MCF 10A (cell line): ENCODE measurements around the gene PPP1R1C. TPM values are rescaled to one million over a fixed set of nuclear protein-coding genes. Genes with fewer than 3 reads are reported as not detected.

Experiments
- BruUV-seq: library from RNA; stranded (reverse); fragments of 400-500 nt; replicated peaks from 2 replicates; lab custom pipeline; 2021; lab: Mats Ljungman, UMichigan
- CTCF ChIA-PET: fragments of 300-600 bp; sonication (Branson Sonifier 250); formaldehyde crosslinking; extraction: SDS; loops from one replicate; lab custom pipeline; 2021; ENCODE audit warnings: antibody characterized with exemption, inconsistent platforms; lab: Yijun Ruan, JAX
- POLR2A ChIA-PET: fragments of 300-600, 350-650 bp; sonication (Branson Sonifier 250); formaldehyde crosslinking; extraction: SDS; loops from one replicate; lab custom pipeline; 2020; ENCODE audit warnings: antibody characterized with exemption, inconsistent platforms; lab: Yijun Ruan, JAX
- DNase-seq: peaks from one replicate; pipeline ENCODE4 v3.0.0-alpha.2; 2018; ENCODE audit not compliant: unreplicated experiment
- H3K27ac Mint-ChIP-seq: one replicate; pipeline ENCODE4 v1.8.0; 2022; ENCODE audit warnings: mild to moderate bottlenecking, low read depth, mixed read lengths; ENCODE audit not compliant: unreplicated experiment
- H3K27me3 Mint-ChIP-seq: one replicate; pipeline ENCODE4 v1.8.0; 2022; ENCODE audit warnings: mixed read lengths; ENCODE audit not compliant: insufficient read depth, unreplicated experiment
- H3K36me3 Mint-ChIP-seq: one replicate; pipeline ENCODE4 v1.8.0; 2022; ENCODE audit warnings: mild to moderate bottlenecking, moderate library complexity, mixed read lengths; ENCODE audit not compliant: insufficient read depth, unreplicated experiment
- H3K4me1 Mint-ChIP-seq: one replicate; pipeline ENCODE4 v1.8.0; 2022; ENCODE audit warnings: mixed read lengths; ENCODE audit not compliant: insufficient read depth, unreplicated experiment
- H3K4me3 Mint-ChIP-seq: one replicate; pipeline ENCODE4 v1.8.0; 2022; ENCODE audit warnings: mild to moderate bottlenecking, moderate library complexity, mixed read lengths; ENCODE audit not compliant: unreplicated experiment
- H3K9me3 Mint-ChIP-seq: one replicate; pipeline ENCODE4 v1.8.0; 2022; ENCODE audit warnings: mixed read lengths; ENCODE audit not compliant: unreplicated experiment
- CTCF ChIP-seq: fragments of 200-600 bp; IDR thresholded peaks from one replicate; pipeline ENCODE4 v1.8.0; 2022; ENCODE audit warnings: antibody characterized with exemption, mild to moderate bottlenecking; ENCODE audit not compliant: unreplicated experiment
- intact Hi-C: fragments of 100-400 bp; cut with micrococcal nuclease; formaldehyde crosslinking; loops from 2 replicates; pipeline ENCODE4 v1.14.1; 2022
- total RNA-seq: library from RNA; stranded (reverse); gene quantifications from 2 replicates; pipeline ENCODE4 v1.2.3, GENCODE V29; 2022

PPP1R1C gene
- total RNA-seq, 1 experiment from 2014 or later = not detected

- BruUV-seq = no TSS peak
- DNase-seq = no peak
- ChIA-PET CTCF (no interaction called here), POLR2A (no interaction called here)
- intact Hi-C loops = no loop called here
- Mint-ChIP-seq H3K36me3 (no peaks in the 10 kb centered on the region), H3K4me3 (no peak overlapping the region), H3K27me3 (no peaks in the 10 kb centered on the region), H3K27ac (no peak overlapping the region), H3K4me1 (peaks cover 16% of the 10 kb centered on the region), H3K9me3 (peaks cover 7% of the 10 kb centered on the region)
- TF ChIP-seq CTCF = no peak
These were observed 41.3 kb upstream of the PPP1R1C start for GRCh38 chr2:181944164-181944913.

DNA sequence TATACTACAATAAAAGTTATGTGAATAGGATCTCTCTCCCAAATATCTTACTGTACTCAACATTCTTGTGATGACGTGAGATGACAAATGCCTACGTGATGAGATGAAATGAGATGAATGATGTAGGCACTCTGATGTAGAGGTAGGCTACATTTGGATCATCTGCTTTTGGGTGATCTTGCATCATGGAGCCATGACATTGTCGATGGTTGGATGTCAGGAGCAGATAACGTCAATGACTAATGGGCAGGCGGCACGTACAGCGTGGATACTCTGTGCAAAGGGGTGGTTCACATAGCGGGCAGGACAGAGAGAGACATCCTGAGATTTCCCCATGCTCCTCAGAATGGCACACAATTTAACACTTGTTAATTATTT lies 40.8 kb upstream of the PPP1R1C start:
- BruUV-seq = no TSS peak

DNA sequence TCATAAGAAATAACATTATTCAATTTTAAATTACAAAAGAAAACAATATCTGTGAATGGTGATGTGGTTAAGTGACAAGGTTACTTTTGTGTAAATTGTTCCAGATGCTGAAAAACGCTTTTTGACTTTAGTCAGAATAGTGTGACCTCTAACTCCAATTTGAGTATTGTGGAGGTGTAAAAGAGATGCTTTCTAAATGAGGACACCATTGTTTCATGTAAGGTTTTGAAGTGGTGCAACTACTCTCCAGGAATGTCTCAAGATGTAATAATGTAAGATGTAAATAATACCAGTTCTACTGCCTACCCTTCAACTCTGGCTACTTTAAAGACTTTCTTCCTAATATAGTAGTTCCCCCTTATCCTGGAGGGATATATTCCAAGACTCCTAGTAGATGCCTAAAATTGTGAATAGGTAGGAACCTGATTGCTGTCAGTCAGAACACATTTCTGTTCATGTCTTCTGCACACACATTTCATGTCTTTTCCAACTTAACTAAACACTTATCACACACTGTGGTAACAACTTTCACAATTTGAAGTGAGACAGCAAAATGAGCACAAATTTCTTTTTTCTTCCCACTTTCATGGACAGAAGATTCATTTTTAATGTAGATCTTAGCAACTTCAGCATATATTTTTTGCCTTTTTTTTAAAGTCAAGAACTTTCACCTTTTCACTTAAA lies 39.1 kb upstream of the PPP1R1C start:
- Mint-ChIP-seq H3K27me3 (no peaks in the 10 kb centered on the region), H3K4me3 (no peak overlapping the region), H3K4me1 (peaks cover 17% of the 10 kb centered on the region), H3K36me3 (no peaks in the 10 kb centered on the region), H3K9me3 (peaks cover 7% of the 10 kb centered on the region), H3K27ac (no peak overlapping the region)
- no TSS peak for BruUV-seq
- no peak for DNase-seq
- CTCF ChIA-PET = no interaction called here
- no peak for TF ChIP-seq CTCF
- intact Hi-C loops = no loop called here
- POLR2A ChIA-PET = no interaction called here

More for the DNA sequence above, 40.8 kb upstream of the PPP1R1C start:
- CTCF ChIA-PET = no interaction called here
- Mint-ChIP-seq H3K27ac (no peak overlapping the region), H3K4me3 (no peak overlapping the region), H3K27me3 (no peaks in the 10 kb centered on the region), H3K36me3 (no peaks in the 10 kb centered on the region), H3K4me1 (peaks cover 17% of the 10 kb centered on the region), H3K9me3 (peaks cover 7% of the 10 kb centered on the region)
- TF ChIP-seq CTCF = no peak
- DNase-seq = no peak
- POLR2A ChIA-PET = no interaction called here
- intact Hi-C loops = no loop called here

DNA sequence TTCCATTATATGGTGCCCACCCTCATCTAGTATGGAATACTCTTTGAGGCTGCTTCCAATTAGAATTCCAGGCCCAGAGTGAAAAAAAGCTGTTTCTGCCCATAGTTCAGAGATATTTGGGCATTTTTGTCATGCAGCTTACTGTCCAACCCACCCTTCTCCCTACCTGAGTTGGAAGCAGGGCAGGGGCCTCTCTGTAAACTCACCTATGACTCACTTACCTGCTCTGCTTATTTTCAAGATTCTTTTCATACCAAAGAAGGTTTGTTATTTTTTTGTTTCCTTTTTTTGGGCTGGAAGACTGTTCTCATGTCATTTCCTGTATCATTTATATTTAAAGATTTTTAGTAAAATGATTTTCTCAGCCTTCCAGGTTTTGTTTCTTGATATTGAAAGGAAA lies 38.4 kb upstream of the PPP1R1C start:
- no peak overlapping the region for H3K4me3 Mint-ChIP-seq
- CTCF ChIA-PET = no interaction called here
- peak overlapping the region; percentile 62 for H3K27ac Mint-ChIP-seq
- intact Hi-C loops = no loop called here
- DNase-seq = peak; percentile 25
- peaks cover 7% of the 10 kb centered on the region for H3K9me3 Mint-ChIP-seq
- POLR2A ChIA-PET = no interaction called here
- H3K4me1 Mint-ChIP-seq = peaks cover 17% of the 10 kb centered on the region
- BruUV-seq = no TSS peak
- H3K36me3 Mint-ChIP-seq = no peaks in the 10 kb centered on the region
- H3K27me3 Mint-ChIP-seq = no peaks in the 10 kb centered on the region
- no peak for TF ChIP-seq CTCF
